GM21526 (cell line): Measurements from ENCODE around the gene MBD6.

ENCODE experiments used
- ATAC-seq: cut with Tn5 transposase; IDR thresholded peaks from one replicate; pipeline ENCODE4 v1.9.1; 2021; ENCODE audit warnings: moderate library complexity; ENCODE audit not compliant: unreplicated experiment, low FRiP score

The MBD6 gene

DNA sequence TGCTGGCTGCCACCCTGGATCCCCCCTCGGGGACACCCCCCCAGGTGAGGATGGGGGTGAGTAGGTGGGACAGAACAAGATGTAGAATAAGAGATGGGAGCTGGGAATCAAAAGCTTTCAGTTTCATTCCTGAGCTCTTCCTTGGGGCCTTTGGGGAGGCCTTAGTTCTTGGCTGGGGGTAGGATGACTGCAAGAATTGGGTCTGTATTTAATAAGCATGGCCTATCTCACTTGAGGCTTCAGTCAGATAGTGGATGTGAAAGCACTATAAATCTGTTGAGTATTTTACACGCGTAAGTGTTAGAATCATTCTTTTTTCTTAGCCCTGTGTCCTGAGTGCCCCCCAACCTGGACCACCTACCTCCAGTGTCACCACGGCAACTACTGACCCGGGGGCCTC lies 4.6 kb downstream of the MBD6 start:
- ATAC-seq = no peak

- ATAC-seq = no peak
Measured at GRCh38 chr12:57528176-57528575, 5.6 kb downstream of the MBD6 start.

DNA sequence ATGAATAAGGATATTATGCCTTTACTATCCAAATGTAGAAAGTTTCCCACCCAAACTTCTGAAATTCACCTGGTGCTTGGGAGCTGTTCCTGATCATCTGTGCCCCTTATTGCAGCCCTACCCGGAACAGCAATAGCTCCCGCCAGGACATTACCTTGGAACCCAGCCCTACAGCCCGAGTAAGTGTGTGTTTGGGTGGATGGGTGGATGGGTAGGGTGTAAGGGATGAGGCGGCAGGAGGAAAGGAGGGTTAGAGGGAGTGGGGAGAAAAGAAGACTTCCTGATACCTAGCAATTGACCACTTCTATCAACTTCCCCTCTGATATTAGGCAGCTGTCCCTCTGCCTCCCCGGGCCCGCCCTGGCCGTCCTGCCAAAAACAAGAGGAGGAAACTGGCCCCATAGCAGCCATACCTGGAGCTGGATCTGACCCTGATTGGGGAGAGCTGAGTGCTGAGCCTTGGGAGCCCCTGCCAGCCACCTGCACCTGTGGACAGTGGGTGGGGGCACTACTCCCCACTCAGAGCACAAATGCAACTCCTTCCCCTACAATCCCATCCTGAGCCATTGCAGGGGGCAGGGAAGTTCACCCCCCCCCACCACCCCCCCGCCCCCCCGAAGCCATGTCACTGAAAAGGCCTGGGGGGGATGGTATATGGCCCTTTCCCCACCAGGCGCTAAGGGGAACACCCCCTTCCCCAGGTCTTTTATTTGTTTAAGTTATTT lies 6.4 kb downstream of the MBD6 start:
- ATAC-seq = no peak

GRCh38 chr12:57529831-57530230 lies 7.2 kb downstream of the MBD6 start:
- ATAC-seq = no peak

GRCh38 chr12:57530396-57531142 lies 7.9 kb downstream of the MBD6 start:
- ATAC-seq = no peak

DNA sequence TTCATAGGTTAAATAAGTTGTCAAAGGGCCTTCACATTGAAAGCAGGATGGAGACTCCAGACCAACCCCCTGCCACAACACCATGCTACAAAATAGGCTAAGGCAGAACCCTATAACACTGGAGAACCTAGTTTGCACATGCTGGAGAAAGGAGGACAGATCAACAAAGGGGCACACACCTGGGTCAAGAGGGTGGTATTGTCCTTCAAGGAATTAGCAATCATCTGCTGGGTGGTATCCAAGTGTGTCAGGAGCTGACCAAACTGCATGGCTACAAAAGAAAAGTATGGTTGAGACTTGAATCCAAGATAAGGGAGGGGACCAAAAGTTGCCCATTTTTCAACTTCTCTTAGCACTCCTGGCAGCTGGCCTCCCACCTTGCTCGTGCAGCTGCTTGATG lies 9.2 kb downstream of the MBD6 start:
- ATAC-seq = no peak

- ATAC-seq = no peak
Measured at GRCh38 chr12:57533108-57533507, 10.5 kb downstream of the MBD6 start.

DNA sequence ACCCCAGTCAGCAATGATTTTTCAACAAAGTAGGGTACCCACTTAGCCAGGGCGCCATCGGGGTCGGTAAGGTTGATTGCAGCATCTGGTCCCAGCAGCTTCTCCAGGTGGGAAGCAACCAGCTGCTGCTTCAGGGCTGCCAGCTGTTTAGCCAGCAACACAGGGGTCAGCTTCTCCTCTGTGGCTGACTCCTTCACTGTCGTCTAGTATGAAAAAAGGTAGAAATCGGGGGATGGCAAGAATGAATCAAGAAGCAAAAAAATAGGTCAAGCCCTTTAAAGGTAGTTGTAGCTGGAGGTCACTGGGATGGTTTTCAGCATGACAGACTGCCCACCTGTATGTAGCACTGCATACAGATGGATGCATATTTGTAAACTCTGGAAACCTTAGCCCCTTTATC lies 11.6 kb downstream of the MBD6 start:
- no peak for ATAC-seq

GRCh38 chr12:57534991-57535543 lies 12.4 kb downstream of the MBD6 start:
- no peak for ATAC-seq

DNA sequence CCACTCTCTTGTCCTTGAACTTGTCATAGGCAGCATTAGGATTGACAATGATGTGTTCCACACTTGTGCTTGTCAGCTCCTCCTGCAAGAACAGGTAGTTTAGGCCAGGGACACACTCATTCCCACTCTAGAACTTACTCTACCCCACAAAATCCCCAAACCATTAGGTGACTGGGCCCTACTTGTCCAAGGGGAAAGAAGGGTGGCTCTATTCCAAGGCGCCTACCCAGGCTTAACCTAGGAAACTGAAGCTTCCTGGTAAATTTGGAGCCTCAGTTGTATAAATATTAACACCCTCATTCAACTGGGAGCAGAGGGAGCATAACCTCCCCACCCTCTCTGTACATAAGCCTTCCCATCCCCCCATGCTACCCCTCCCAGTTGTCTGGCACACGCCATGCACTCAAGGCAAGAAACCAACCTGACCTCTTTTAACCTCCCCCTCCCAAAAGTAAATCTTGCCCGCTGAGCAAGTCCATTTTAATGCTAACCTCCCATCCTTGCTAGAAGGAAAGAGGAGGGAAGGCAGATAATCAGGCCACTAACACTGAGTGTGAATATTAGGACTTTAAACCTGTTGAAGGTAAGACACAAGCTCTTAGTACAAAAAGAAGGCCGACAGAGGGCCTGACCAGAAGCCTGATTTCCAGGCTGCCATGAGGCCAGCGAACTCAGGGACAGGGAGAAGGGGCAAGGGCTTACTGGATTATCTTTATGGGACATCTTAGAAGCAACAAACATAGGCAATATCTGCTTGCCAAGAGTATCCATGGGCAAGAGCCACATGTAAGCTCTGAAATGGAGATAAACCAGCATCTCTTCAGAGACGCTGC lies 13.4 kb downstream of the MBD6 start:
- no peak for ATAC-seq

DNA sequence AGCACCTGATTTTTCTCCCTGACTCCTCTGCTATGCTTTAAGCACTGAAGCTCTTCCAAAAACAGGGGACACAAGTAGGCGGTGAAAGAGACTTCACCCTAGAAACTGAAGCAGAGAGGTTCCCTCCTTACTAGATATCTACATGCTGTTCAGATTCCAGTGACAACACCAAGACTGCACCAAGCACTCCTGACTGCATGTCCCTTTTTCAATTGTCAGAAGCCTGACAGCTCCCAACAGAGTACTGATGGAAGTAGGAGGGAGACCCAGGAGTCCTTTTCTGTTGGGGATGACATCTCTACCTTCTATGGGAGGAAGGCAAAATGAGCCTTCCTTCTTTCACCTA lies 13.9 kb downstream of the MBD6 start:
- ATAC-seq = no peak

- ATAC-seq = no peak
Measured at GRCh38 chr12:57539134-57539768, 16.6 kb downstream of the MBD6 start.

DNA sequence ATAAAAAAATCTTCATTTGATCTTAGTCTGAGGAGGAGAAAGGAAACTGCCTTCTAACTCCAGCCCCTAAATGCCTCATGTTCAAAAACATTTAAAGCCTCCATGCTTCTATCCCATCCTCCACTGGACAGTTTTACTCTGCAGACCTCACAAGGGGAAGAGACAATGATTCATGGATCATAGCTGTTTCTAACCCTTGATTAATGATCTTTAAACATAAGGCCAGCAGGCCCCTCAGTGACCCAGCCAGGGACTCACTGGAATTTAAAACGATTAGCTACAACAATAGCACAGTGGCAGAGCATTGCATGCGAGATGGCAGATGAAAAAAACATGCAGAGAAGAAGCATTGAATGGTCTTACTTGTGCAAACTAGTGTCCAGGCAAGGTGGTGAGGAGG lies 18.4 kb downstream of the MBD6 start:
- no peak for ATAC-seq

GRCh38 chr12:57541717-57542116 lies 19.1 kb downstream of the MBD6 start:
- no peak for ATAC-seq

GRCh38 chr12:57543581-57543980 lies 21.0 kb downstream of the MBD6 start:
- no peak for ATAC-seq

DNA sequence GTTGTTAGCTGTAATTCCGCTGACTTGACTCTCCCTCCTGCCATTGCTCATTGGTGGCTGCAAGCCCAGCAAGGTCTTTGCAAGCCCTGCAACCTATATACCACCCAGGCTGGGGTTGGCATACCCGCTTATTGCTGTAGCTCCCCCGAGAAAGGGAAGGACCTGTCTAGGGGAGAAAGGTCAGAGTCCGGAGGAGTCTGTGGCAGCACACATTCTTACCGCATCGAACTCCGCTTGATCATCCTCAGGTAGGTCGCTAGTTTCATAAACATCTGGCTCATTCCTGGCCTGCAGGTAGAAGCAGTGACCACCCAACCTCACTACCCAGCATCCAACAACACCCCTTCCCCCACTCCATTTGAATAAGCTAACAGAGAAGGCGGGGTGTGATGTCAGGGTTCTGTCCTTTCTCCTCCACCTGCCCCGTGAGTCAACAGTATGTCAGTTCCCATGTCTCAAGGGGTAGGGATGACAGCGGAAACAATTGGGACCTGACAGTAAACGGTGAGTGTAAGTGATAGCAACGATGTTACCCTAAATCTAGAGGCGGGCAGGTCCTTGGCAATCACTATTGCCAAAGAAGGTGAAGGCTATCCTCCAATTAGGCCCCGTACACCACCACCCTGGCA lies 23.3 kb downstream of the MBD6 start:
- no peak for ATAC-seq

GRCh38 chr12:57546438-57547287 lies 24.0 kb downstream of the MBD6 start, which contains the start of gene DCTN2:
DCTN2 (minus strand) TSS chr12:57547192; CDS start chr12:57547063, 129 bp downstream.
- peak; percentile 96 for ATAC-seq

DNA sequence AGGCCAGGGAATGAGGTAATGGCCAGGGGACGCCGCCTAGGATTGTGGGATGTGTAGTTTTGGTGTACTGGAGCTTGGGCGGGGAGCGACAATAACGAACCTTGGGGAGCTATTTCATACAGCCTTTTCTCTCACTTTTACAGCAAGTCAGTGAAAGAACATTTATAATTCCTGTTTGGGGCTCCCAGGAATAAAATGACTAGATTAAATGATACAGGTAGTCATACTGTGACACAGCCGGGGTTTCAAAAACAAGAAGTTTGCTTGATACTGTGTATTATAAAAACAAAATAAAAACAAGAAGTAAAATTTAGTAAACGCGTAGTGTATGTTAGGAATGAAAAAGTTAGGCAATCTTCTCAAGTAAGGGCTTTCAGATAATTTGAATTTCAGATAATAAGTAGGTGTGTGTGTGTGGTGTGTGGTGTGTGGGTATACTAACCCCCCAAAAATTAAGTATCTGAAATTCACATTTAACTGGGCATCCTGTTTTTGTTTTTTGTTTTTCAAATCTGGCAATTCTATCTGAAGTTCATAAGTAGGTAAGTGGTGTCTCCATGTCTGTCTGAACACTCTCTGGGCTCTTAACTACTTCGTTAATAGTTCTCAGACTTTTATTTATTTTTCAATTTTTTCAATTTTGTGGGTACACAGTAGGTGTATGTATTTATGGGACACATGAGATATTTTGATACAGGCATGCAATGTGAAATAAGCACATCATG lies 24.8 kb downstream of the MBD6 start:
- no peak for ATAC-seq

DNA sequence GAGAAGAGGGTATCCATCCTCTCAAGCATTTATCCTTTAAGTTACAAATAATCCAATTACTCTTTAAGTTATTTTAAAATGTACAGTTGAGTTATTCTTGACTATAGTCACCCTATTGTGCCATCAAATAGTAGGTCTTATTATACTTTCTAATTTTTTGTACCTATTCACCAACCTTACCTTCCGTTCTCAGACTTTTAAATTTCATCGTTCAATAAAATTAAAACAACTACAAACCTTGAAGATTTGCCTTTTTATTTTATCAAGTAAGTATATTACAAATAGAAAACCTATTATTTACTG lies 25.3 kb downstream of the MBD6 start:
- ATAC-seq = no peak
